ENCODE measurements around the gene NR2F6.
A peak's percentile ranks its signal among the peaks of the same experiment; 100 is the strongest.

Gene NR2F6

DNA sequence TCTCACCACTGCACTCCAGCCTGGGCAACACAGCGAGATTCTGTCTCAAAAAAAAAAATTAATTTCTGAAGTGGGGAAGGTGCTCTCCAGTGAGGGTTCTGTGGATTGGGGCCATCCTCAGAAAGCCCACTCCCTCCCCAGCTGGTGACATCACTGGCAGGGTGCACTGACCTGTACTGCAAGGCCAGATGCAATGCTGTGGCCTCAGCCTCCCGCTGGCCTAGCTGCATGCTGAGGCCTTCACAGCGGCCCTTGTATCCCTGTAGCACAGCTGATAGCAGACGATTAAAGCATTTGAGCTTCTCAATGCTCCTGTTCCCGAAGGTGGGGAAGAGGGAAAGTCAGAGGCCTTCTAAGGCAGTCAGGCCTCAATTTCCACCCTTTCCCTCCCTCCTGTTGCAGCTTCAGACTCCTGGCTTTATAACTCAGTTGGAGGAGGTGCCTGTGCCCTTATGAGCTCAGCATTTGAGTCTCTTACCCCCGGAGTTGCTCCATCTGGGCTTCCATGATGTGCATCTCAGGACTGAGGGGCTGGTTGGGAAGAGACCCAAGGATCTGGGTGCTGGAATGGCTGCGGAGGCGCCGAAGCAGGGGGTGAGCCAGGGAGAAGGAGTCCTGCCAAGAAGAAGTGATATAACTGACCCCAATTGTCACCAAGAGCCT lies 13.5 kb upstream of the NR2F6 start:
- TF ChIP-seq TCF4 (CRISPR knock-in tag; IDR thresholded peaks at IDR 0.05; ENCODE audit: borderline replicate concordance) (no peak), PPARA (CRISPR knock-in tag; IDR thresholded peaks at IDR 0.05; ENCODE audit: borderline replicate concordance) (no peak), ISL1 (CRISPR knock-in tag; IDR thresholded peaks at IDR 0.05) (no peak), ZFP30 (CRISPR knock-in tag; IDR thresholded peaks at IDR 0.05) (no peak), POU6F1 (CRISPR knock-in tag; IDR thresholded peaks at IDR 0.05; ENCODE audit: borderline replicate concordance, low read depth) (no peak), GLIS3 (CRISPR knock-in tag; IDR thresholded peaks at IDR 0.05) (no peak), RARB (CRISPR knock-in tag; IDR thresholded peaks at IDR 0.05) (no peak), ESRRG (CRISPR knock-in tag; IDR thresholded peaks at IDR 0.05) (no peak), ZNF565 (CRISPR knock-in tag; conservative IDR thresholded peaks at IDR 0.05; ENCODE audit: low read depth) (no peak), SNAI2 (CRISPR knock-in tag; IDR thresholded peaks at IDR 0.05) (no peak), CREB5 (CRISPR knock-in tag; IDR thresholded peaks at IDR 0.05; ENCODE audit: low read depth) (no peak), TOX (CRISPR knock-in tag; IDR thresholded peaks at IDR 0.05; ENCODE audit: borderline replicate concordance) (no peak), ZFP3 (CRISPR knock-in tag; IDR thresholded peaks at IDR 0.05) (no peak), BACH2 (CRISPR knock-in tag; IDR thresholded peaks at IDR 0.05; ENCODE audit: borderline replicate concordance) (no peak), ARNTL (CRISPR knock-in tag; IDR thresholded peaks at IDR 0.05; ENCODE audit: borderline replicate concordance, low read depth) (no peak), CSDC2 (CRISPR knock-in tag; IDR thresholded peaks at IDR 0.05) (no peak), ZNF70 (CRISPR knock-in tag; IDR thresholded peaks at IDR 0.05) (no peak)
- TF ChIP-seq, protein P1, sequence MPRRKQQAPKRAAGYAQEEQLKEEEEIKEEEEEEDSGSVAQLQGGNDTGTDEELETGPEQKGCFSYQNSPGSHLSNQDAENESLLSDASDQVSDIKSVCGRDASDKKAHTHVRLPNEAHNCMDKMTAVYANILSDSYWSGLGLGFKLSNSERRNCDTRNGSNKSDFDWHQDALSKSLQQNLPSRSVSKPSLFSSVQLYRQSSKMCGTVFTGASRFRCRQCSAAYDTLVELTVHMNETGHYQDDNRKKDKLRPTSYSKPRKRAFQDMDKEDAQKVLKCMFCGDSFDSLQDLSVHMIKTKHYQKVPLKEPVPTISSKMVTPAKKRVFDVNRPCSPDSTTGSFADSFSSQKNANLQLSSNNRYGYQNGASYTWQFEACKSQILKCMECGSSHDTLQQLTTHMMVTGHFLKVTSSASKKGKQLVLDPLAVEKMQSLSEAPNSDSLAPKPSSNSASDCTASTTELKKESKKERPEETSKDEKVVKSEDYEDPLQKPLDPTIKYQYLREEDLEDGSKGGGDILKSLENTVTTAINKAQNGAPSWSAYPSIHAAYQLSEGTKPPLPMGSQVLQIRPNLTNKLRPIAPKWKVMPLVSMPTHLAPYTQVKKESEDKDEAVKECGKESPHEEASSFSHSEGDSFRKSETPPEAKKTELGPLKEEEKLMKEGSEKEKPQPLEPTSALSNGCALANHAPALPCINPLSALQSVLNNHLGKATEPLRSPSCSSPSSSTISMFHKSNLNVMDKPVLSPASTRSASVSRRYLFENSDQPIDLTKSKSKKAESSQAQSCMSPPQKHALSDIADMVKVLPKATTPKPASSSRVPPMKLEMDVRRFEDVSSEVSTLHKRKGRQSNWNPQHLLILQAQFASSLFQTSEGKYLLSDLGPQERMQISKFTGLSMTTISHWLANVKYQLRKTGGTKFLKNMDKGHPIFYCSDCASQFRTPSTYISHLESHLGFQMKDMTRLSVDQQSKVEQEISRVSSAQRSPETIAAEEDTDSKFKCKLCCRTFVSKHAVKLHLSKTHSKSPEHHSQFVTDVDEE (CRISPR knock-in tag; IDR thresholded peaks at IDR 0.05) = no peak
- ATAC-seq = no peak

GRCh38 chr19:17256130-17256529 lies 10.4 kb upstream of the NR2F6 start:
- ATAC-seq = no peak
- TF ChIP-seq ZFP3 (CRISPR knock-in tag; IDR thresholded peaks at IDR 0.05) (peak; percentile 96), CREB5 (CRISPR knock-in tag; IDR thresholded peaks at IDR 0.05; ENCODE audit: low read depth) (no peak)

DNA sequence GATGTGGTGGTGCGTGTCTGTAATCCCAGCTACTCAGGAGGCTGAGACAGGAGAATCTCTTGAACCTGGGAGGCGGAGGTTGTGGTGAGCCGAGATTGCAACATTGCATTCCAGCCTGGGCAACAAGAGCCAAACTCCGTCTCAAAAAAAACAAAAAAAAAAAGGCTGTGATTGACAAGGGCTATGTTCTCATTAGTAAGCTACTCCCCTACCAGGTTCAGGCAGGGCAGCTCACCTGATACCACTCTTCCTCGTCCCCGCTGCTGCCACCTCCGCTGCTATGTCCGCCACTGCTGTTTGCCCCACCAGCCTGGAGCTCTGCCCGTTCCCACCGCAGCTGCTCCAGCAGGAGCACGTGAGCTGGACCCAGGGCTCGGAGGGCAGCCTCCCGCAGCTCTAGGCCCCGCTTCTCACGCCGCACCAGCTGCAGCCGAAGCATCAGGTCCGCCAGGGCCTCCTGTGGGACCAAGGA lies 9.5 kb upstream of the NR2F6 start:
- no peak for ATAC-seq
- TF ChIP-seq PATZ1 (CRISPR knock-in tag; IDR thresholded peaks at IDR 0.05; ENCODE audit: borderline replicate concordance) (no peak), BACH2 (CRISPR knock-in tag; IDR thresholded peaks at IDR 0.05; ENCODE audit: borderline replicate concordance) (no peak), ZFP30 (CRISPR knock-in tag; IDR thresholded peaks at IDR 0.05) (no peak), ZNF565 (CRISPR knock-in tag; conservative IDR thresholded peaks at IDR 0.05; ENCODE audit: low read depth) (no peak), CREB5 (CRISPR knock-in tag; IDR thresholded peaks at IDR 0.05; ENCODE audit: low read depth) (no peak), GLIS3 (CRISPR knock-in tag; IDR thresholded peaks at IDR 0.05) (no peak), TCF4 (CRISPR knock-in tag; IDR thresholded peaks at IDR 0.05; ENCODE audit: borderline replicate concordance) (no peak), ESRRG (CRISPR knock-in tag; IDR thresholded peaks at IDR 0.05) (no peak), PPARA (CRISPR knock-in tag; IDR thresholded peaks at IDR 0.05; ENCODE audit: borderline replicate concordance) (no peak), ZNF8 (CRISPR knock-in tag; IDR thresholded peaks at IDR 0.05) (no peak), CSDC2 (CRISPR knock-in tag; IDR thresholded peaks at IDR 0.05) (no peak), ARNTL (CRISPR knock-in tag; IDR thresholded peaks at IDR 0.05; ENCODE audit: borderline replicate concordance, low read depth) (no peak), TOX (CRISPR knock-in tag; IDR thresholded peaks at IDR 0.05; ENCODE audit: borderline replicate concordance) (no peak)
